Natural killer cell (primary cell): ENCODE data around the gene SLC34A3. TPM values are rescaled to one million over a fixed set of nuclear protein-coding genes. Genes with fewer than 3 reads are reported as not detected.

Experiments
- ATAC-seq, 3 donors: fragments of 150-1000 bp in 2 of 3; fragments of 200-7000 bp in 1 of 3; cut with Tn5 transposase; 1 replicate in 1 of 3; 2 replicates in 2 of 3; pipeline ENCODE4 v1.10.0; 2021; ENCODE audit warnings: mild to moderate bottlenecking in 2 of 3, moderate library complexity in 2 of 3
- DNase-seq, 2 donors: peaks; one replicate each; pipeline versions ENCODE4 v3.0.0 to v3.0.0-alpha.2; 2013 to 2021; ENCODE audit warnings: mixed read lengths in 1 of 2
- H3K27ac ChIP-seq: one replicate; pipeline ENCODE4 v1.5.1; 2013; ENCODE audit warnings: mild to moderate bottlenecking, low read length
- H3K27me3 ChIP-seq: one replicate; pipeline ENCODE4 v1.6.1; 2013; ENCODE audit warnings: low read length; ENCODE audit not compliant: control insufficient read depth, insufficient read depth
- H3K36me3 ChIP-seq: one replicate; pipeline ENCODE4 v1.6.1; 2013; ENCODE audit warnings: low read length; ENCODE audit not compliant: control insufficient read depth, insufficient read depth
- H3K4me1 ChIP-seq: one replicate; pipeline ENCODE4 v1.6.1; 2013; ENCODE audit warnings: low read length; ENCODE audit not compliant: control insufficient read depth, insufficient read depth
- H3K4me3 ChIP-seq: one replicate; pipeline ENCODE4 v1.5.1; 2013; ENCODE audit warnings: low read length
- H3K9me3 ChIP-seq: one replicate; pipeline ENCODE4 v1.6.1; 2013; ENCODE audit warnings: low read length; ENCODE audit not compliant: control insufficient read depth, insufficient read depth
- H3K27ac Mint-ChIP-seq, 2 donors: one replicate each; pipeline ENCODE4 v1.8.0; 2022; ENCODE audit warnings: mild to moderate bottlenecking in 2 of 2, mixed read lengths in 2 of 2, moderate library complexity in 1 of 2
- H3K27me3 Mint-ChIP-seq, 2 donors: one replicate each; pipeline ENCODE4 v1.8.0; 2022; ENCODE audit warnings: low read depth in 2 of 2, mixed read lengths in 2 of 2
- H3K36me3 Mint-ChIP-seq: one replicate; pipeline ENCODE4 v1.8.0; 2022; ENCODE audit warnings: mixed read lengths
- H3K4me1 Mint-ChIP-seq, 2 donors: one replicate each; pipeline ENCODE4 v1.8.0; 2022; ENCODE audit warnings: mixed read lengths in 2 of 2
- H3K4me3 Mint-ChIP-seq: one replicate; pipeline ENCODE4 v1.8.0; 2022; ENCODE audit warnings: mild to moderate bottlenecking, moderate library complexity, mixed read lengths
- H3K9me3 Mint-ChIP-seq, 2 donors: one replicate each; pipeline ENCODE4 v1.8.0; 2022; ENCODE audit warnings: mixed read lengths in 2 of 2
- CTCF ChIP-seq: fragments of 200-600 bp; IDR thresholded peaks from one replicate; pipeline ENCODE4 v1.8.0; 2022; ENCODE audit warnings: antibody characterized with exemption
- WGBS: methylation state at CpG from one replicate; pipeline ENCODE4 v1.1.7; 2013; ENCODE audit warnings: missing lambda C conversion rate; ENCODE audit not compliant: insufficient coverage; 5-methylcytosine and 5-hydroxymethylcytosine counted together
- intact Hi-C: fragments of 100-400 bp; cut with micrococcal nuclease; formaldehyde crosslinking; loops from one replicate; pipeline ENCODE4 v1.14.2; 2022
- total RNA-seq, 4 donors: library from RNA; stranded (reverse); fragments of 120-200 nt in 1 of 4; gene quantifications; one replicate each; pipeline versions ENCODE4 v1.2.3 to v1.2.4, GENCODE V29; 2013 to 2022

Gene SLC34A3
- total RNA-seq, 3 donors from 2014 or later (not counting 1 experiment from before 2014, with no cell fraction given) = not detected

GRCh38 chr9:137200311-137201204 is 30.1 kb upstream of the SLC34A3 start, which contains the start of gene TPRN:
Gene TPRN (minus strand): TSS chr9:137200741. CDS start chr9:137200711, 30 bp downstream.
- Mint-ChIP-seq H3K4me1 (peaks cover 16 to 32% of the 10 kb centered on the region in 2 donors), H3K4me3 (peak within 1 kb of the TSS; percentile 90), H3K27me3 (no peaks in the 10 kb centered on the region), H3K27ac (peak within 1 kb of the TSS; percentile 83 to 86), H3K36me3 (no peaks in the 10 kb centered on the region), H3K9me3 (no peaks in the 10 kb centered on the region)
- Histone ChIP-seq H3K9me3 (no peaks in the 10 kb centered on the region), H3K4me3 (peak within 1 kb of the TSS; percentile 75), H3K27ac (peak within 1 kb of the TSS; percentile 82), H3K36me3 (no peaks in the 10 kb centered on the region), H3K4me1 (peaks cover 39% of the 10 kb centered on the region), H3K27me3 (no peaks in the 10 kb centered on the region)
- intact Hi-C loops = loop anchor here (1.0 to 5.0 kb wide), 2 partner anchors 11 to 42 kb away; partner anchors contain the start of gene TUBB4B
- under 1% methylated on average over 118 of the region's 118 CpGs for WGBS
- ATAC-seq (peak; percentile 92 to 99 (median 94)), DNase-seq (peak; percentile 98)
- TF ChIP-seq CTCF = no peak

GRCh38 chr9:137201205-137201868 is 29.4 kb upstream of the SLC34A3 start:
- H3K9me3 Mint-ChIP-seq = no peaks in the 10 kb centered on the region
- 33% methylated on average over 23 of the region's 23 CpGs for WGBS
- peak overlapping the region; percentile 83 for H3K4me3 Mint-ChIP-seq
- Histone ChIP-seq H3K4me1 (peaks cover 45% of the 10 kb centered on the region), H3K27ac (peak overlapping the region; percentile 82), H3K9me3 (no peaks in the 10 kb centered on the region), H3K27me3 (no peaks in the 10 kb centered on the region), H3K4me3 (peak overlapping the region; percentile 75), H3K36me3 (no peaks in the 10 kb centered on the region)
- H3K27me3 Mint-ChIP-seq = no peaks in the 10 kb centered on the region
- intact Hi-C loops = loop anchor here (5.0 kb wide), 1 partner anchor 41 kb away; the partner anchor contains the start of gene TUBB4B
- no peak for TF ChIP-seq CTCF
- DNase-seq (no peak), ATAC-seq (no peak)
- peak overlapping the region; percentile 83 to 86 for H3K27ac Mint-ChIP-seq
- no peaks in the 10 kb centered on the region for H3K36me3 Mint-ChIP-seq
- peaks cover 24 to 40% of the 10 kb centered on the region in 2 donors for H3K4me1 Mint-ChIP-seq

GRCh38 chr9:137202966-137203365 is 27.7 kb upstream of the SLC34A3 start:
- DNase-seq = no peak
- Mint-ChIP-seq H3K9me3 (no peaks in the 10 kb centered on the region), H3K27ac (no peak overlapping the region), H3K4me3 (no peak overlapping the region), H3K27me3 (no peaks in the 10 kb centered on the region), H3K36me3 (no peaks in the 10 kb centered on the region), H3K4me1 (peaks cover 37 to 49% of the 10 kb centered on the region in 2 donors)
- Histone ChIP-seq H3K27ac (no peak overlapping the region), H3K36me3 (no peaks in the 10 kb centered on the region), H3K9me3 (no peaks in the 10 kb centered on the region), H3K4me3 (no peak overlapping the region), H3K27me3 (no peaks in the 10 kb centered on the region), H3K4me1 (peaks cover 53% of the 10 kb centered on the region)
- 95% methylated on average over 8 of the region's 8 CpGs for WGBS
- no peak for ATAC-seq
- TF ChIP-seq CTCF = no peak
- intact Hi-C loops = loop anchor here (5.0 kb wide), 1 partner anchor 39 kb away; the partner anchor contains the start of gene TUBB4B
